HepG2 (cell line): ENCODE results near the gene LGALS1. TPM values are rescaled to one million over a fixed set of nuclear protein-coding genes. Genes with fewer than 3 reads are reported as not detected.

ENCODE experiments used
- ARHGAP35 ChIP-seq: sonication (generic); formaldehyde crosslinking; IDR thresholded peaks from 2 replicates; pipeline ENCODE4 v1.9.0; 2022; ENCODE audit warnings: mild to moderate bottlenecking, inconsistent platforms, moderate library complexity, missing genetic modification reagents, borderline replicate concordance
- BRCA1 ChIP-seq: sonication (generic); formaldehyde crosslinking; IDR thresholded peaks from 2 replicates; pipeline ENCODE4 v1.4.0; 2020; ENCODE audit warnings: missing genetic modification reagents
- JARID2 ChIP-seq: sonication (generic); formaldehyde crosslinking; IDR thresholded peaks from 2 replicates; pipeline ENCODE4 v1.8.1; 2023; ENCODE audit warnings: missing genetic modification reagents, inconsistent platforms; ENCODE audit not compliant: insufficient replicate concordance
- SP5 ChIP-seq: IDR thresholded peaks from 2 replicates; pipeline ENCODE4 v1.6.1; 2016; ENCODE audit warnings: low read depth, borderline replicate concordance
- ZFYVE20 ChIP-seq: sonication (generic); formaldehyde crosslinking; IDR thresholded peaks from 2 replicates; pipeline ENCODE4 v1.8.0; 2023; ENCODE audit warnings: low read depth, mild to moderate bottlenecking, moderate library complexity, missing genetic modification reagents, borderline replicate concordance
- ZNF720 ChIP-seq: sonication (generic); formaldehyde crosslinking; IDR thresholded peaks from 2 replicates; pipeline ENCODE4 v1.4.0; 2020; ENCODE audit warnings: missing genetic modification reagents
- ZNF768 ChIP-seq: sonication (generic); formaldehyde crosslinking; IDR thresholded peaks from 2 replicates; pipeline ENCODE4 v1.4.0; 2020; ENCODE audit warnings: missing genetic modification reagents
- ZNF788 ChIP-seq: sonication (generic); formaldehyde crosslinking; IDR thresholded peaks from 2 replicates; pipeline ENCODE4 v1.5.0; 2020; ENCODE audit warnings: mild to moderate bottlenecking, missing genetic modification reagents, borderline replicate concordance
- ZNF883 ChIP-seq: sonication (generic); formaldehyde crosslinking; IDR thresholded peaks from 2 replicates; pipeline ENCODE4 v1.5.1; 2020; ENCODE audit warnings: mild to moderate bottlenecking, missing genetic modification reagents; ENCODE audit errors: not compliant biosample characterization
- polyA plus RNA-seq, 8 experiments: library from polyadenylated mRNA; depleted of rRNA in 3 of 8; stranded (reverse) in 7 of 8; unstranded in 1 of 8; fragments of >200 nt; fragmentation: Illumina TruSeq in 4 of 8; extraction: Trizol in 4 of 8; gene quantifications; 2 replicates each; pipeline versions ENCODE4 v1.2.1 to v1.2.3, GENCODE V29; 2011 to 2016; ENCODE audit warnings: low read depth in 4 of 8, missing spikeins in 1 of 8, mixed read lengths in 1 of 8; ENCODE audit not compliant: insufficient read depth in 1 of 8
- total RNA-seq, 5 experiments: library from RNA; depleted of rRNA; stranded (reverse); fragments of >200 nt; fragmentation: Illumina TruSeq; extraction: Trizol; gene quantifications; 2 replicates each; pipeline ENCODE4 v1.2.3, GENCODE V29; 2016; ENCODE audit warnings: low read depth in 1 of 5
- TF ChIP-seq, protein P1 (sequence below): sonication (generic); IDR thresholded peaks from 2 replicates; pipeline ENCODE4 v1.6.1; 2016; ENCODE audit warnings: low read depth, borderline replicate concordance
- TF ChIP-seq, protein P2 (sequence below): sonication (generic); formaldehyde crosslinking; IDR thresholded peaks from 2 replicates; pipeline ENCODE4 v1.4.0; 2020; ENCODE audit warnings: missing genetic modification reagents
- TF ChIP-seq, protein P3 (sequence below): sonication (generic); formaldehyde crosslinking; IDR thresholded peaks from 2 replicates; pipeline ENCODE4 v1.4.0; 2020; ENCODE audit warnings: missing genetic modification reagents, borderline replicate concordance
- TF ChIP-seq, protein P4 (sequence below): sonication (generic); formaldehyde crosslinking; conservative IDR thresholded peaks from 2 replicates; pipeline ENCODE4 v1.4.0; 2020; ENCODE audit warnings: missing genetic modification reagents
- TF ChIP-seq, protein P5 (sequence below): fragments of 450-650 bp; IDR thresholded peaks from 2 replicates; pipeline ENCODE4 v1.6.1; 2016
- TF ChIP-seq, protein P6 (sequence below): sonication (generic); formaldehyde crosslinking; IDR thresholded peaks from 2 replicates; pipeline ENCODE4 v1.4.0; 2020; ENCODE audit warnings: missing genetic modification reagents

LGALS1 gene
- total and polyA plus RNA-seq, 2 of the 13 experiments (the other 11 are each of a cell fraction or from before 2014, with no cell fraction given): 103 to 858 TPM

DNA sequence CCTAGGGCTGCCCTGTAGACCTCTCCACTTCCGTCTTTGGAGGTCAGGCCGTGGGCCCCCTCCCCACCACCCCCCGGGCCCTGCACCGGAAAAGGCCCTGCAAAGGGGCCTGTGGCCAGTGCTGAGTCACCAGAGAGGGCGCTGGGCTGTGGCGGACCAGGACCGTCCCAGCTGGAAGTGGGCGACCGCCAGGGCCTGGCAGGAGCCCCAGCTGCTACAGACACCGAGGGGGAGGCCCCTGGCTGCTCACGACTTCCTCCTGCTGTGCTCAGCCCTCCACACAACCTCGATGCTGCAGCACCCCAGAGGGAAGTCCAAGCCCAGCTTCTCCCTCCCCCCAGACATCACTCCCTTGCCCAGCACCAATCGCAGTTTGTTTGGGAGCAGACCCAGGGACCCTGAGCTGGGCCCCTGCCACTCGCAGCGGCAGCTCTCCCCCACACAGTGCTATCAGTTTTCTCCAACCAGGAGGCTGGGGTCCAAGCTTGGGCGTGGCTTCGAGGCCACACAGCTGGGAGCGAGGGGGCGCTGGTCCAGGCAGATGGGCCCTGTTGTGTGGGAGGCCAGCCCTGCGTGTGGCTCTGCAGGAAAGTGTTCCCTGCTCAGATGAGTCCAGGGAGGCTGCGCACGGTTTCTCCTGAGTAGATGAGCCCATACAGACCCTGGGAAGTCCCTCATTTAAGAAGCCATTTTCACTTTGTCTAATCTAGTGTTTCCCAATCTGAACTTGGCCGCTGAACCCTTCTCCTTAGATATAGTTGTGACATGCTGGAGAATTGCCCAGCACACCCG lies 41.6 kb upstream of the LGALS1 start (continued):
- TF ChIP-seq, protein P1, sequence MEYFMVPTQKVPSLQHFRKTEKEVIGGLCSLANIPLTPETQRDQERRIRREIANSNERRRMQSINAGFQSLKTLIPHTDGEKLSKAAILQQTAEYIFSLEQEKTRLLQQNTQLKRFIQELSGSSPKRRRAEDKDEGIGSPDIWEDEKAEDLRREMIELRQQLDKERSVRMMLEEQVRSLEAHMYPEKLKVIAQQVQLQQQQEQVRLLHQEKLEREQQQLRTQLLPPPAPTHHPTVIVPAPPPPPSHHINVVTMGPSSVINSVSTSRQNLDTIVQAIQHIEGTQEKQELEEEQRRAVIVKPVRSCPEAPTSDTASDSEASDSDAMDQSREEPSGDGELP: peak; percentile 90
- TF ChIP-seq, protein P2, sequence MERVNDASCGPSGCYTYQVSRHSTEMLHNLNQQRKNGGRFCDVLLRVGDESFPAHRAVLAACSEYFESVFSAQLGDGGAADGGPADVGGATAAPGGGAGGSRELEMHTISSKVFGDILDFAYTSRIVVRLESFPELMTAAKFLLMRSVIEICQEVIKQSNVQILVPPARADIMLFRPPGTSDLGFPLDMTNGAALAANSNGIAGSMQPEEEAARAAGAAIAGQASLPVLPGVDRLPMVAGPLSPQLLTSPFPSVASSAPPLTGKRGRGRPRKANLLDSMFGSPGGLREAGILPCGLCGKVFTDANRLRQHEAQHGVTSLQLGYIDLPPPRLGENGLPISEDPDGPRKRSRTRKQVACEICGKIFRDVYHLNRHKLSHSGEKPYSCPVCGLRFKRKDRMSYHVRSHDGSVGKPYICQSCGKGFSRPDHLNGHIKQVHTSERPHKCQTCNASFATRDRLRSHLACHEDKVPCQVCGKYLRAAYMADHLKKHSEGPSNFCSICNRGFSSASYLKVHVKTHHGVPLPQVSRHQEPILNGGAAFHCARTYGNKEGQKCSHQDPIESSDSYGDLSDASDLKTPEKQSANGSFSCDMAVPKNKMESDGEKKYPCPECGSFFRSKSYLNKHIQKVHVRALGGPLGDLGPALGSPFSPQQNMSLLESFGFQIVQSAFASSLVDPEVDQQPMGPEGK (CRISPR knock-in tag): peak; percentile 81
- TF ChIP-seq ARHGAP35 (CRISPR knock-in tag): no peak; the same call in 1 of the 2 replicates
- TF ChIP-seq, protein P3, sequence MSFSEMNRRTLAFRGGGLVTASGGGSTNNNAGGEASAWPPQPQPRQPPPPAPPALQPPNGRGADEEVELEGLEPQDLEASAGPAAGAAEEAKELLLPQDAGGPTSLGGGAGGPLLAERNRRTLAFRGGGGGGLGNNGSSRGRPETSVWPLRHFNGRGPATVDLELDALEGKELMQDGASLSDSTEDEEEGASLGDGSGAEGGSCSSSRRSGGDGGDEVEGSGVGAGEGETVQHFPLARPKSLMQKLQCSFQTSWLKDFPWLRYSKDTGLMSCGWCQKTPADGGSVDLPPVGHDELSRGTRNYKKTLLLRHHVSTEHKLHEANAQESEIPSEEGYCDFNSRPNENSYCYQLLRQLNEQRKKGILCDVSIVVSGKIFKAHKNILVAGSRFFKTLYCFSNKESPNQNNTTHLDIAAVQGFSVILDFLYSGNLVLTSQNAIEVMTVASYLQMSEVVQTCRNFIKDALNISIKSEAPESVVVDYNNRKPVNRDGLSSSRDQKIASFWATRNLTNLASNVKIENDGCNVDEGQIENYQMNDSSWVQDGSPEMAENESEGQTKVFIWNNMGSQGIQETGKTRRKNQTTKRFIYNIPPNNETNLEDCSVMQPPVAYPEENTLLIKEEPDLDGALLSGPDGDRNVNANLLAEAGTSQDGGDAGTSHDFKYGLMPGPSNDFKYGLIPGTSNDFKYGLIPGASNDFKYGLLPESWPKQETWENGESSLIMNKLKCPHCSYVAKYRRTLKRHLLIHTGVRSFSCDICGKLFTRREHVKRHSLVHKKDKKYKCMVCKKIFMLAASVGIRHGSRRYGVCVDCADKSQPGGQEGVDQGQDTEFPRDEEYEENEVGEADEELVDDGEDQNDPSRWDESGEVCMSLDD (CRISPR knock-in tag): no peak; the same call in 1 of the 2 replicates
- peak; percentile 56; the same call in 1 of the 2 replicates for TF ChIP-seq SP5 (CRISPR knock-in tag)
- TF ChIP-seq, protein P4, sequence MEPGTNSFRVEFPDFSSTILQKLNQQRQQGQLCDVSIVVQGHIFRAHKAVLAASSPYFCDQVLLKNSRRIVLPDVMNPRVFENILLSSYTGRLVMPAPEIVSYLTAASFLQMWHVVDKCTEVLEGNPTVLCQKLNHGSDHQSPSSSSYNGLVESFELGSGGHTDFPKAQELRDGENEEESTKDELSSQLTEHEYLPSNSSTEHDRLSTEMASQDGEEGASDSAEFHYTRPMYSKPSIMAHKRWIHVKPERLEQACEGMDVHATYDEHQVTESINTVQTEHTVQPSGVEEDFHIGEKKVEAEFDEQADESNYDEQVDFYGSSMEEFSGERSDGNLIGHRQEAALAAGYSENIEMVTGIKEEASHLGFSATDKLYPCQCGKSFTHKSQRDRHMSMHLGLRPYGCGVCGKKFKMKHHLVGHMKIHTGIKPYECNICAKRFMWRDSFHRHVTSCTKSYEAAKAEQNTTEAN (CRISPR knock-in tag): 0 out of 2 replicates have a peak, but pooled peaks have one; percentile 53
- no peak for TF ChIP-seq BRCA1 (CRISPR knock-in tag)
- TF ChIP-seq, protein P5, sequence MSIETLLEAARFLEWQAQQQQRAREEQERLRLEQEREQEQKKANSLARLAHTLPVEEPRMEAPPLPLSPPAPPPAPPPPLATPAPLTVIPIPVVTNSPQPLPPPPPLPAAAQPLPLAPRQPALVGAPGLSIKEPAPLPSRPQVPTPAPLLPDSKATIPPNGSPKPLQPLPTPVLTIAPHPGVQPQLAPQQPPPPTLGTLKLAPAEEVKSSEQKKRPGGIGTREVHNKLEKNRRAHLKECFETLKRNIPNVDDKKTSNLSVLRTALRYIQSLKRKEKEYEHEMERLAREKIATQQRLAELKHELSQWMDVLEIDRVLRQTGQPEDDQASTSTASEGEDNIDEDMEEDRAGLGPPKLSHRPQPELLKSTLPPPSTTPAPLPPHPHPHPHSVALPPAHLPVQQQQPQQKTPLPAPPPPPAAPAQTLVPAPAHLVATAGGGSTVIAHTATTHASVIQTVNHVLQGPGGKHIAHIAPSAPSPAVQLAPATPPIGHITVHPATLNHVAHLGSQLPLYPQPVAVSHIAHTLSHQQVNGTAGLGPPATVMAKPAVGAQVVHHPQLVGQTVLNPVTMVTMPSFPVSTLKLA: no peak
- TF ChIP-seq JARID2 (CRISPR knock-in tag): no peak
- peak; percentile 70; the same call in 1 of the 2 replicates for TF ChIP-seq ZNF788
- no peak for TF ChIP-seq ZFYVE20
- no peak for TF ChIP-seq ZNF883 (CRISPR knock-in tag)
- TF ChIP-seq ZNF768 (CRISPR knock-in tag): peak; percentile 91
- TF ChIP-seq ZNF720: no peak
- TF ChIP-seq, protein P6, sequence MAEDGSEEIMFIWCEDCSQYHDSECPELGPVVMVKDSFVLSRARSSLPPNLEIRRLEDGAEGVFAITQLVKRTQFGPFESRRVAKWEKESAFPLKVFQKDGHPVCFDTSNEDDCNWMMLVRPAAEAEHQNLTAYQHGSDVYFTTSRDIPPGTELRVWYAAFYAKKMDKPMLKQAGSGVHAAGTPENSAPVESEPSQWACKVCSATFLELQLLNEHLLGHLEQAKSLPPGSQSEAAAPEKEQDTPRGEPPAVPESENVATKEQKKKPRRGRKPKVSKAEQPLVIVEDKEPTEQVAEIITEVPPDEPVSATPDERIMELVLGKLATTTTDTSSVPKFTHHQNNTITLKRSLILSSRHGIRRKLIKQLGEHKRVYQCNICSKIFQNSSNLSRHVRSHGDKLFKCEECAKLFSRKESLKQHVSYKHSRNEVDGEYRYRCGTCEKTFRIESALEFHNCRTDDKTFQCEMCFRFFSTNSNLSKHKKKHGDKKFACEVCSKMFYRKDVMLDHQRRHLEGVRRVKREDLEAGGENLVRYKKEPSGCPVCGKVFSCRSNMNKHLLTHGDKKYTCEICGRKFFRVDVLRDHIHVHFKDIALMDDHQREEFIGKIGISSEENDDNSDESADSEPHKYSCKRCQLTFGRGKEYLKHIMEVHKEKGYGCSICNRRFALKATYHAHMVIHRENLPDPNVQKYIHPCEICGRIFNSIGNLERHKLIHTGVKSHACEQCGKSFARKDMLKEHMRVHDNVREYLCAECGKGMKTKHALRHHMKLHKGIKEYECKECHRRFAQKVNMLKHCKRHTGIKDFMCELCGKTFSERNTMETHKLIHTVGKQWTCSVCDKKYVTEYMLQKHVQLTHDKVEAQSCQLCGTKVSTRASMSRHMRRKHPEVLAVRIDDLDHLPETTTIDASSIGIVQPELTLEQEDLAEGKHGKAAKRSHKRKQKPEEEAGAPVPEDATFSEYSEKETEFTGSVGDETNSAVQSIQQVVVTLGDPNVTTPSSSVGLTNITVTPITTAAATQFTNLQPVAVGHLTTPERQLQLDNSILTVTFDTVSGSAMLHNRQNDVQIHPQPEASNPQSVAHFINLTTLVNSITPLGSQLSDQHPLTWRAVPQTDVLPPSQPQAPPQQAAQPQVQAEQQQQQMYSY (CRISPR knock-in tag): no peak
